ENCODE data around the gene CCDC102B. TPM values are rescaled to one million over a fixed set of nuclear protein-coding genes. Genes with fewer than 3 reads are reported as not detected.

Gene CCDC102B
- 1.3 TPM for polyA plus RNA-seq (2013, experiment 1 of 2)
- 4.0 TPM for polyA plus RNA-seq (2013, experiment 2 of 2)

DNA sequence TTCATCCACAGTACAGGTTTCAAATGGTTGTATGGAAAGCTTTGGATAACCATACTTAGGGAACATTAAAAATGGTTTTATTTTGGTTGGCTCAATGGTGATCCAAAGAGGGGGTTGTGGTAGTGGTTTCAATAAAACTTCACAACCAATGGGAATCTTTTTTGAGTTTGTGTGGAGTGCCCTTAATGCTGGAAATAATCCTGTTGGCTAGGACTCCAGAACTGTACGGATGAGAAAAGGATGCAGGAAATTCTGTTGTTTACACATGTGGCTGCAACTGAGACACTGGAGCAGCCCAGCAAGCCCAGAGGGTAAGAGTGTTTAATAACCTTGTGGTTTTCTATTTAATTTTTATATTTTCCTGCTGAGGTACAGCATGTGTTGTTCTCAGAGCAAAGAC lies at the start of gene CCDC102B:
Gene CCDC102B, plus strand, starts transcription at position 210 of the 400 bp plus-strand sequence. CDS start 38,684 bp downstream, outside the sequence.
- Histone ChIP-seq H3K9ac (ENCODE audit: low read depth, low read length) (no peak within 1 kb of the TSS), H3K4me3 (ENCODE audit: low read length) (no peak within 1 kb of the TSS), H3K27ac (ENCODE audit: low read depth, low read length) (no peak within 1 kb of the TSS; the same call in 1 of the 2 replicates)

GRCh38 chr18:68757126-68757525 lies 40.8 kb upstream of the CCDC102B start:
- no peak overlapping the region for H3K9ac ChIP-seq (ENCODE audit: low read depth, low read length)
- H3K27ac ChIP-seq (ENCODE audit: low read depth, low read length), result no peak overlapping the region
- no peak overlapping the region for H3K4me3 ChIP-seq (ENCODE audit: low read length)
- no peaks in the 10 kb centered on the region for H3K4me1 ChIP-seq (ENCODE audit: insufficient read depth, low read length)
- no peaks in the 10 kb centered on the region for H3K36me3 ChIP-seq (ENCODE audit: insufficient read depth, low read length)
- H3K9me3 ChIP-seq (ENCODE audit: insufficient read depth, low read depth, low read length), result peaks cover 18% of the 10 kb centered on the region
- WGBS, result 92% methylated on average over 1 of the region's 1 CpG
- no peaks in the 10 kb centered on the region for H3K27me3 ChIP-seq (ENCODE audit: insufficient read depth, low read length)

More for the DNA sequence above, at the start of gene CCDC102B:
- WGBS, result 85% methylated on average over 1 of the region's 1 CpG
- Histone ChIP-seq H3K36me3 (ENCODE audit: insufficient read depth, low read length) (no peaks in the 10 kb centered on the region), H3K4me1 (ENCODE audit: insufficient read depth, low read length) (peaks cover 20% of the 10 kb centered on the region), H3K9me3 (ENCODE audit: insufficient read depth, low read depth, low read length) (no peaks in the 10 kb centered on the region), H3K27me3 (ENCODE audit: insufficient read depth, low read length) (no peaks in the 10 kb centered on the region)

- Histone ChIP-seq H3K27ac (ENCODE audit: low read depth, low read length) (no peak overlapping the region), H3K36me3 (ENCODE audit: insufficient read depth, low read length) (no peaks in the 10 kb centered on the region), H3K9ac (ENCODE audit: low read depth, low read length) (no peak overlapping the region), H3K9me3 (ENCODE audit: insufficient read depth, low read depth, low read length) (peaks cover 18% of the 10 kb centered on the region), H3K27me3 (ENCODE audit: insufficient read depth, low read length) (no peaks in the 10 kb centered on the region), H3K4me3 (ENCODE audit: low read length) (no peak overlapping the region), H3K4me1 (ENCODE audit: insufficient read depth, low read length) (no peaks in the 10 kb centered on the region)
- 88% methylated on average over 1 of the region's 2 CpGs for WGBS
These were observed 38.6 kb upstream of the CCDC102B start for GRCh38 chr18:68759308-68759707.

DNA sequence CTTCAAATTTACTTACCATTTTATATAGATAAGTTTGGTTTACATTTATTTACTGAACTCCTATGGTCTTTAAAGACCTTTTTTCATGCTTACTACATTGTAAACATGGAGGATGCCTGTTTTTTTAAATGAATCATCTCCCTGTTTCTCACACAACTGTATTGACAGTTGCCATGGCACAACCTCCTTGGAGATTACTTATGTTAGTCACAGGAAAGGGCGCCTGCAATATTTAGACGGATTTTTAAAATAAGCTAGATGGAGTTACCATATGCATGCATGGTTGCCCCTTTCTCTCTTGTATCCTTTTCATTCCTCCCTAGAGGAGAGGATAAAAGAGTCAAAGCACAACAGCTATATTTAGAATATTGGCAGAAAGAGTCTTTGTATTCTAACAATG lies 34.8 kb upstream of the CCDC102B start:
- Histone ChIP-seq H3K4me1 (ENCODE audit: insufficient read depth, low read length) (no peaks in the 10 kb centered on the region), H3K36me3 (ENCODE audit: insufficient read depth, low read length) (no peaks in the 10 kb centered on the region), H3K27me3 (ENCODE audit: insufficient read depth, low read length) (no peaks in the 10 kb centered on the region), H3K9me3 (ENCODE audit: insufficient read depth, low read depth, low read length) (peaks cover 18% of the 10 kb centered on the region), H3K27ac (ENCODE audit: low read depth, low read length) (no peak overlapping the region), H3K9ac (ENCODE audit: low read depth, low read length) (no peak overlapping the region), H3K4me3 (ENCODE audit: low read length) (no peak overlapping the region)
- WGBS, result 83% methylated on average over 2 of the region's 2 CpGs

DNA sequence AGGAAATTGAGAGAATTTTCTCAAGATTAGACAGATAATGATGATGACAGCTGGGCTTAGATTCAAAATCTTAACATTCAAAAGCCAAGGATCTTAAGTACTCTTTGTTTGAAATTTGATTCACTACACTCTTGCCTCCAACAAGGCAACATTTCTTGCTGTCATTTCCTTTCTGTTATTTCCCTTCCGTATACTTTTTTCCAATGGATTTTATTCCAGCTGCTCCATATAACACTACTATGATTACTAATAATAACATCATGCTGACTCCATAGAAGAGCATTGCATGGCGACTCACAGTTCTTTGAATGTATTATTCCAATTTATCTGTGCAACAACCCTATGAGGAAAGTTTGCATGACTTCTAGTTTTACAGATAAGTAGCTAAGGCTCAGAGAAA lies 33.9 kb upstream of the CCDC102B start:
- Histone ChIP-seq H3K4me3 (ENCODE audit: low read length) (no peak overlapping the region), H3K9ac (ENCODE audit: low read depth, low read length) (no peak overlapping the region), H3K27me3 (ENCODE audit: insufficient read depth, low read length) (no peaks in the 10 kb centered on the region), H3K9me3 (ENCODE audit: insufficient read depth, low read depth, low read length) (peaks cover 11% of the 10 kb centered on the region; the same call in 1 of the 2 replicates), H3K27ac (ENCODE audit: low read depth, low read length) (no peak overlapping the region), H3K4me1 (ENCODE audit: insufficient read depth, low read length) (no peaks in the 10 kb centered on the region), H3K36me3 (ENCODE audit: insufficient read depth, low read length) (no peaks in the 10 kb centered on the region)
- 98% methylated on average over 2 of the region's 2 CpGs for WGBS

DNA sequence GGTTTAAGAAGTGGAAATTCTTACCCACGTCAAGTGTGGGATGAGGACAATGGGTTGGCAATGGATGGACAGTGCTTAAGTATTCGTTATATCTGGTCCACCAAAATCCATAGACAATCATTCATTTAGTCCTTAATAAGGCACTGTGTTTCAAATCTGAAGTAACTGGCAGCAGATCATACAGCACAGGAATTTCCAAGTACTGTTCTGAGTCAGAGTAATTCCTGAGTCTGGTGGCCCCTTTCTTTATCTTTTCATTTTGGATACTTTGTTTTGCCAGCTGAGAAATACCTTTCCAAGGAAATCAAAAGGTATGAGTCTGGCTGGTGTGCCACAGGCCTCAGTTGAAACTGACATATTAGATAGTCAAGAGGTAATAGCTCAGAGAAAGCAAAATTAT lies 31.4 kb upstream of the CCDC102B start:
- 100% methylated on average over 2 of the region's 2 CpGs for WGBS
- H3K9ac ChIP-seq (ENCODE audit: low read depth, low read length), result no peak overlapping the region

DNA sequence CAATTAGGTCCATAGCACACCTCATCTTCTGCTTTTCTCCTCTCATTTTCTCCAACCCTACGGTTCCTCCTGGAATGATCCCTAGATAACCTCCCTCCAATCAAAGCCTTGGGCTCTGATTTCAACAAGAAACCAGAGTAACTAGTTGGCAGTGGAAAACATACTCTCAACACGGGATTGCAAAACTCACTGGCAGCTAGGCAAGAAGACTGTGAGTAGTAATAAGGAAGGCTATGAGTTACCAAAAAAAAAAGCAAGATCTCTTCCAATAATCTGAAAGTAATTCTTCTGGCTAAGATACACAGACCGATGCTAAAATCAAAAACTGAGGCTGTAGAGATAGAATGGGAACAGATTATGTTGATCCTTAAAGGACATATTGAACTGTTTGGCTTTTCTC lies 28.4 kb upstream of the CCDC102B start:
- Histone ChIP-seq H3K36me3 (ENCODE audit: insufficient read depth, low read length) (no peaks in the 10 kb centered on the region), H3K27me3 (ENCODE audit: insufficient read depth, low read length) (no peaks in the 10 kb centered on the region), H3K9ac (ENCODE audit: low read depth, low read length) (no peak overlapping the region), H3K9me3 (ENCODE audit: insufficient read depth, low read depth, low read length) (0 out of 2 replicates have a peak, but pooled peaks cover 3% of the 10 kb centered on the region), H3K4me3 (ENCODE audit: low read length) (no peak overlapping the region), H3K4me1 (ENCODE audit: insufficient read depth, low read length) (no peaks in the 10 kb centered on the region), H3K27ac (ENCODE audit: low read depth, low read length) (no peak overlapping the region)
- WGBS, result 96% methylated on average over 3 of the region's 3 CpGs

More for the DNA sequence above, 31.4 kb upstream of the CCDC102B start:
- Histone ChIP-seq H3K27me3 (ENCODE audit: insufficient read depth, low read length) (no peaks in the 10 kb centered on the region), H3K27ac (ENCODE audit: low read depth, low read length) (no peak overlapping the region), H3K4me1 (ENCODE audit: insufficient read depth, low read length) (no peaks in the 10 kb centered on the region), H3K4me3 (ENCODE audit: low read length) (no peak overlapping the region), H3K9me3 (ENCODE audit: insufficient read depth, low read depth, low read length) (0 out of 2 replicates have a peak, but pooled peaks cover 3% of the 10 kb centered on the region), H3K36me3 (ENCODE audit: insufficient read depth, low read length) (no peaks in the 10 kb centered on the region)

GRCh38 chr18:68772268-68772667 lies 25.6 kb upstream of the CCDC102B start:
- no peaks in the 10 kb centered on the region for H3K4me1 ChIP-seq (ENCODE audit: insufficient read depth, low read length)
- 100% methylated on average over 2 of the region's 2 CpGs for WGBS

GRCh38 chr18:68778280-68778886 lies 19.5 kb upstream of the CCDC102B start:
- WGBS, result 94% methylated on average over 2 of the region's 3 CpGs
- Histone ChIP-seq H3K27ac (ENCODE audit: low read depth, low read length) (no peak overlapping the region), H3K27me3 (ENCODE audit: insufficient read depth, low read length) (no peaks in the 10 kb centered on the region), H3K4me1 (ENCODE audit: insufficient read depth, low read length) (peaks cover 5% of the 10 kb centered on the region), H3K4me3 (ENCODE audit: low read length) (no peak overlapping the region), H3K9ac (ENCODE audit: low read depth, low read length) (no peak overlapping the region), H3K36me3 (ENCODE audit: insufficient read depth, low read length) (no peaks in the 10 kb centered on the region), H3K9me3 (ENCODE audit: insufficient read depth, low read depth, low read length) (no peaks in the 10 kb centered on the region)

More at GRCh38 chr18:68772268-68772667, 25.6 kb upstream of the CCDC102B start:
- H3K36me3 ChIP-seq (ENCODE audit: insufficient read depth, low read length), result no peaks in the 10 kb centered on the region
- 0 out of 2 replicates have a peak, but pooled peaks cover 3% of the 10 kb centered on the region for H3K9me3 ChIP-seq (ENCODE audit: insufficient read depth, low read depth, low read length)
- H3K27ac ChIP-seq (ENCODE audit: low read depth, low read length), result no peak overlapping the region
- H3K9ac ChIP-seq (ENCODE audit: low read depth, low read length), result no peak overlapping the region
- no peaks in the 10 kb centered on the region for H3K27me3 ChIP-seq (ENCODE audit: insufficient read depth, low read length)
- H3K4me3 ChIP-seq (ENCODE audit: low read length), result no peak overlapping the region

DNA sequence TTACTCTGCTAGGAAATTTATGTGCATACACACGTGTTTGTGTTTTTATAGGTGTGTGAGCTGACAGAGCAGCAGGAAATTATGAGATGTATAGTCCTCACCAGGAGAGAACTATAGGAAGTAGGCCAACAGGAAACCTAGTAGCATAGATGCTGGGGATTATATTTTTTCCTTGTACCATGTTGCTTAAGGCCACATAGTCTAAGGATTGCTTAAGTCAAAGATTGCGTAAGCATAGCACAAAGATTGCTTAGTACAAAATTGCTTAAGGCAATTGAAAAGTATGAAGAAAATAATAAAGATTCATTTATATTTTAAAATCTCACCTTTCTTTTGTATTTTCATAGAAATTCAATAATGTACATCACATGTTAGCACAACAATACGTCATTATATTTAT lies 18.7 kb upstream of the CCDC102B start:
- Histone ChIP-seq H3K36me3 (ENCODE audit: insufficient read depth, low read length) (no peaks in the 10 kb centered on the region), H3K4me1 (ENCODE audit: insufficient read depth, low read length) (peaks cover 5% of the 10 kb centered on the region), H3K9ac (ENCODE audit: low read depth, low read length) (no peak overlapping the region), H3K9me3 (ENCODE audit: insufficient read depth, low read depth, low read length) (no peaks in the 10 kb centered on the region), H3K27me3 (ENCODE audit: insufficient read depth, low read length) (no peaks in the 10 kb centered on the region), H3K4me3 (ENCODE audit: low read length) (no peak overlapping the region), H3K27ac (ENCODE audit: low read depth, low read length) (no peak overlapping the region)
- WGBS, result 92% methylated on average over 2 of the region's 3 CpGs

DNA sequence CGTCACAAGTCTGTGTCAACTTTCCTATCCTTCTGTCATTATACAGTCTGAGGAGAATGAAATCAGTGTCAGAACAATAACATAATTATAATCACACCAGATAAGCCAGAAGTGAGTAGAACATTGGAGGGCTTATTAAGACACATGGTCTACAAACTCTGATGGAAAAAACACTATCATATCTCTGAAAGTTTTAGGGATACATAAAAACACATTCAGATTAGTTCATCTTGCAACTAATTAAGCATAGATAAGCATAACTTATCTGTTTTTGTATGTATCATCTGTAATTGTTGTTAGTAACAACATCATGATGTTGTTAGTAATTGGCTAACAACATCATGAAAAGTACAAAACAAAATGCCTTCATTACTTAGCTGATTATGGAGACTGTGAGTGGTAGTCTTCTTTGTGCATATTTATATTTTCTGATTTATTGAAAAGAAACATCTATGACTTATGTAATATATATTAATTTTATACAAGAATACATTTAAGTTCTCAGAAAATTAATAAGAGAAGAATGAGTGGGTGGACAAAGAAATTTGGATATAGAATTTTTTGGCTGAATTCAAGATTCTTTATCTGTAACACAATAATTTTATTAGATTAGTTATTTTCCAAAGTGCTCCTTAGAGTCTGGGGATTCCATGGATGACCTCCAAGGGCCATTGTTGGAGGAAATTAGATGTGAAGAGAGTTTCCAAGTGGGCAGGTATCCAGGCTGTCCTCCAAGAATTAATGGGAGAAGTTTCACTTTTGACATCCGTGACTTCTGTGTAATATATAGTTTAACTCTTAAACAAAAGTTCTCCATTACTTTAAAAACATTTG lies 16.9 kb upstream of the CCDC102B start:
- H3K27ac ChIP-seq (ENCODE audit: low read depth, low read length), result no peak overlapping the region
- no peak overlapping the region for H3K9ac ChIP-seq (ENCODE audit: low read depth, low read length)
- H3K27me3 ChIP-seq (ENCODE audit: insufficient read depth, low read length), result no peaks in the 10 kb centered on the region
- peaks cover 5% of the 10 kb centered on the region for H3K4me1 ChIP-seq (ENCODE audit: insufficient read depth, low read length)
- no peaks in the 10 kb centered on the region for H3K9me3 ChIP-seq (ENCODE audit: insufficient read depth, low read depth, low read length)
- H3K4me3 ChIP-seq (ENCODE audit: low read length), result no peak overlapping the region
- WGBS, result 90% methylated on average over 1 of the region's 2 CpGs
- no peaks in the 10 kb centered on the region for H3K36me3 ChIP-seq (ENCODE audit: insufficient read depth, low read length)
